Fibroblast of pulmonary artery (primary cell): ENCODE data around the gene RBP4.

Experiments used
- DNase-seq: peaks from one replicate; pipeline ENCODE4 v3.0.0-alpha.2; 2010; ENCODE audit warnings: low read depth
- H3K4me3 ChIP-seq: replicated peaks from 2 replicates; pipeline ENCODE4 v1.5.1; 2011; ENCODE audit warnings: low read depth, mild to moderate bottlenecking, control low read depth, low read length, moderate library complexity
- TF ChIP-seq, protein P1 (sequence below): IDR thresholded peaks from 2 replicates; pipeline ENCODE4 v1.5.1; 2011; ENCODE audit warnings: mild to moderate bottlenecking, control low read depth, low read length, inconsistent platforms; ENCODE audit errors: missing control alignments

RBP4 gene

DNA sequence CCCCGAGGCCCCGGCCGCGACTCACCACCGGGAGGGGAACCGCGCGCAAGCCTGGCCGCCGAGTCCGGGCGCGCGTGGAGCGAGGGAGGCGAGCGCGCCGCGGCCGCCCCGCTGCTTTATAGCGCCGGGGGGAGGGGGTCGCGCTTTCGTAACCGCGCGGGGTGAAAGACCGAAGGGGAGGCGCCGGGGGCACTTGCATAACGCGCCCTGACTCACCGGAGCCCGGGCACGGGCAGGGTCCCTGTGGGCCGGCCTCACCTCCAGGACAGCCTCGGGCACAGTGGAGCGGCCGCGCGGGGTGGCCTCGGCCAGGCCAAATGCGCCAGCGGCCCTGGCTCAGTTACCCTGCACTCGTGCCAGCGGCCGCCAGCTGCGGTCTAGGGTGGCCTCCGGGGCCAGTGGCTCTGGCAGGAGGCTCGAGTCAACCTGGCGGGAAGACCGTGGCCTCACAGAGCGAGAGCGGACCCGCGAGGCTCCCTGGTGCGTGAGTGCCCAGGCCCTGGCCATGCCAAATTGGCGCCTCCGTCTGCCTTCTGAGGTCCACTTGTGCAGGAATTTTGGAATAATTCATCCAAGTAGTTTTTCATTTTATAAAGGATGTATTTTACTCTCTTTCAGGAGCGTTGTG, at the start of gene RBP4:
TSS of gene RBP4 (minus strand) at position 90 of the 628 bp plus-strand sequence. CDS start 207 bp downstream, outside the sequence.
- DNase-seq: peak; percentile 2
- H3K4me3 ChIP-seq: peak within 1 kb of the TSS; percentile 3

DNA sequence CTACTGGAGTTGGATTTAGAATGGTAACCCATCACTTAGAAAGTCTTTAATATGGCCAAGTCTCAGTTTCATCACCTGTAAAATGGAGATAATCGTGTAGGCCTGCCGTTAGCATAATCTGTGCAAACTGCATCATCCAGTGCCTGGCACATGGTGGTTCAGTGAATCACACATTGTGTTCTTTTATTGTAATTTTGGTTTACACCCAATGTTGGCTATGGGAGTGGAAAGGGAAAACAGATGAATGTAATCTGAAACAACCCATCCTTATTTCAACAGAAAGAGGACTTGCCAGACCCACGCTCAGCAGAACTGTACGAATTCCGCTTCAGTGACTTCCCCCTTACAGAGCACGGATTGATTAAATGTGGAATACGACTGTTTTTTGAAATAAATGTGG, 38.8 kb upstream of the RBP4 start:
- no peak overlapping the region for H3K4me3 ChIP-seq
- no peak for DNase-seq
- TF ChIP-seq, protein P1, sequence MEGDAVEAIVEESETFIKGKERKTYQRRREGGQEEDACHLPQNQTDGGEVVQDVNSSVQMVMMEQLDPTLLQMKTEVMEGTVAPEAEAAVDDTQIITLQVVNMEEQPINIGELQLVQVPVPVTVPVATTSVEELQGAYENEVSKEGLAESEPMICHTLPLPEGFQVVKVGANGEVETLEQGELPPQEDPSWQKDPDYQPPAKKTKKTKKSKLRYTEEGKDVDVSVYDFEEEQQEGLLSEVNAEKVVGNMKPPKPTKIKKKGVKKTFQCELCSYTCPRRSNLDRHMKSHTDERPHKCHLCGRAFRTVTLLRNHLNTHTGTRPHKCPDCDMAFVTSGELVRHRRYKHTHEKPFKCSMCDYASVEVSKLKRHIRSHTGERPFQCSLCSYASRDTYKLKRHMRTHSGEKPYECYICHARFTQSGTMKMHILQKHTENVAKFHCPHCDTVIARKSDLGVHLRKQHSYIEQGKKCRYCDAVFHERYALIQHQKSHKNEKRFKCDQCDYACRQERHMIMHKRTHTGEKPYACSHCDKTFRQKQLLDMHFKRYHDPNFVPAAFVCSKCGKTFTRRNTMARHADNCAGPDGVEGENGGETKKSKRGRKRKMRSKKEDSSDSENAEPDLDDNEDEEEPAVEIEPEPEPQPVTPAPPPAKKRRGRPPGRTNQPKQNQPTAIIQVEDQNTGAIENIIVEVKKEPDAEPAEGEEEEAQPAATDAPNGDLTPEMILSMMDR: no peak

More for the DNA sequence above, at the start of gene RBP4:
- TF ChIP-seq, protein P1: no peak

DNA sequence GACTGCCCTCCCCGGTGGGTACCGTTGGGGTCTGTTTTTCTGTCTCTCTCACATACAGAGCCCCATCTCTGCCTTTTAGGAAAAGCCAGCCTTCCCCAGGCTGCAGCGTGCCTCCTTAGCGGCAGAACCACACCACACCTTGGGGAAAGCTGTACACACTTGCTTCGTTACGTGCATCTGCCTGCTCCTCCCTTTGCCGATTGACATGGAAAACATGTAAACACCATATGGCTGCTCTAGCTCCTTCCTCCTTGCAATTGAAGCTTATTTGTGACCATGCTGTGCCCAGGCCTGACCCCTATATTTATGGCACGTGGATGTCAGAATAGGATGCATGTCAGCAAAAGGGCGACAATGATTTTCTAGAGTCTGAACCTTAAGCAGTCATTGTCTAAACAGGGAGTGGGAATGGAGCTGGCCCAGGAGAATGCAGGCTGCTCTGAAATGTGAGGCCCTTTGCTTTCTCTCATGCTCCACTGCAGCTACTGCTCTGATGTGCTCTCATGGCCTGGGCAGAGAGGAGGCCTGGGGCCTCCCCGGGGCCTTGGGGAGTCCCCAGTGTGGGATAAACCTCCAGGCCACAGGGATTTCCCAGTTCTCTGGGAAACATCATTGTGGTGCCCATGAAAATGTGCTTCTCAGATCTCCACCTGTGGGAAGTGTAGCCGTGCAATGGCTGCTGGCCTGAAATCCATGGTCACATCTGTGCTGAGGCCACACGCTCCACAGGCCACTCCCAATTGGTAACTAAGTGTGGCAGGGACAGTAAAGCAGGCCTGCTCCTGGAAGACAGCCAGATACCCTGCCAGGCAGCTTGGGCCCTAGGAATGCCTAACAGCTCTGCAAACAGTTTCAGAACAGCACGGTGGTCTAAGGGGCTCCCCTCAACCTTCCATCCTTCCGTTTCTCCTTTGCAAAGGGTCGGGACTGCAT, 29.9 kb upstream of the RBP4 start:
- no peak overlapping the region for H3K4me3 ChIP-seq
- TF ChIP-seq, protein P1: no peak
- no peak for DNase-seq

DNA sequence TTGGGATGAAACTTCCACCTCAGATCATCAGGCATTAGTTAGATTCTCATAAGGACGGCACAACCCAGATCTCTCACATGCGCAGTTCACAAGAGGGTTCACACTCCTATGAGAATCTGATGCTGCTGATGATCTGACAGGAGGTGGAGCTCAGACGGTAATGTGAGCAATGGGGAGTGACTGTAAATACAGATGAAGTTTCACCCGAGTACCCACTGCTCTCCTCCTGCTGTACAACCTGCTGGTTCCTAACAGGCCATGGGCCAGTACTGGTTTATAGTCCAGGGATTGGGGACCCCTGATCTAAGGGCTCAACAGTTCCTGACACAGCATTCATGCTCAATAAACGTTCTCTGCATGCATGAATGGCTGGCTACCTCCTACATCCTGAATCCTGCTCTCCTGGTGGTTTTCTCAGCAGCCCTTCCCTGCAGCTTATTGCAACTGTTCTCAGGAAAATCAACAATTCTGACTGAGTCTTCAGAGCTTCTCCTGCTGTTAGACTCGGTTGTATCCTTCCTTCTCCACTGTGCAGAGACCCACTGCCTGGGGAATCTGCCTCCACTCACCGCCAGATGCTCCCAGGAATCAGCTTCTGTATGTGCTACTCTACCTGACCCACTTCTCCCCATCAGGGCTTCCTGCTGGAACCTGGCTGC, 28.7 kb upstream of the RBP4 start:
- TF ChIP-seq, protein P1: no peak
- no peak for DNase-seq
- H3K4me3 ChIP-seq: no peak overlapping the region

DNA sequence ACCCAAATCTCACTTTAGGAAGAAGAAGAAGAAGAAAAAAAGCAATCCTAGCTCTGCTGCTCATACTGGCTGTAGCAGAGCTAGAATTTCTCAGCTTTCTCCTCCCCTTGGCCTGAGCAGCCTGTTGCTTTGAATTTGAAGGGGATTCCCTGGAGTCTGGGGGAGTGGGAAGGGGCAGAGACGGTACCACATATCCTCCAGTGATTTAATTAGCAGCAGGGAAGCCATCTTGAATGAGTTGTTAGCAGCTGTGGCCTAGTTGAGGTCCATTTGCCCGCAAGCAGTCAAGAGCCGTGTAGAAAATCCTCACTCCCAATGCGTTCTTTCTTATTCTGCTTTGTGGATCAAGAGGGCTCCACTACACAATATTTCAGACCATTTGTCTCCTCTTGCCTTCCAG, 27.8 kb upstream of the RBP4 start:
- TF ChIP-seq, protein P1: no peak
- DNase-seq: no peak
- no peak overlapping the region for H3K4me3 ChIP-seq

DNA sequence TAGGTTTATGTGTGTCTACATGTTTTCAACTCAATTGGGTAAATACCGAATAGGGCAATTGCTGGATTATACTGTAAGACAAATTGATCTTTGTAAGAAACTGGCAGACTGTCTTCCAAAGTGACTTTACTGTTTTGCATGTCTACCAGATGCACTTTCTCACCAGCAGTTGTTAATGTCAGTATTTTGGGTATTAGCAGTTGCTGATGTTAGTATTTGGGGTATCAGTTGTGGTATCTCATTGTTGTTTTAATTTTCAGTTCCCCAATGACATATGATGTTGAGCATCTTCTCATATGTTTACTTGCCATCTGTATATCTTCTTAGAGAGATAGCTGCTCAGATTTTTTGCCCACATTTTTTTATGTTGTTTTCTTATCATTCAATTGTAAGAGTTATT, 21.9 kb upstream of the RBP4 start:
- H3K4me3 ChIP-seq: no peak overlapping the region
- no peak for DNase-seq
- TF ChIP-seq, protein P1: no peak
